NCI-H526 (cell line): ENCODE results near the gene TVP23A.
"Not testable (repeated sequence)": the region's sequence is repeated elsewhere in the genome, so short reads cannot be mapped to it uniquely, and the experiment has no call there.

Source experiments
- DNase-seq, 2 experiments: peaks; one replicate each; lab custom pipeline; 2025; lab: John Stamatoyannopoulos, UW

The TVP23A gene

GRCh38 chr16:10745841-10746240 is 72.8 kb downstream of the TVP23A start:
- DNase-seq, result no peak

GRCh38 chr16:10744370-10745030 is 74.1 kb downstream of the TVP23A start:
- no peak for DNase-seq

GRCh38 chr16:10743610-10744369 is 74.8 kb downstream of the TVP23A start, which contains the start of gene NUBP1:
Gene NUBP1 (plus strand): TSS chr16:10743842. CDS start chr16:10743864, 22 bp downstream.
- DNase-seq, result peak; percentile 98 to 100

- DNase-seq, result no peak
Observed at GRCh38 chr16:10743227-10743609, 75.4 kb downstream of the TVP23A start.

GRCh38 chr16:10741844-10742243 is 76.8 kb downstream of the TVP23A start:
- DNase-seq, result no peak

- not testable (repeated sequence) for DNase-seq
Observed at GRCh38 chr16:10741249-10741648, 77.3 kb downstream of the TVP23A start.

- no peak for DNase-seq
Observed at GRCh38 chr16:10740845-10741208, 77.8 kb downstream of the TVP23A start.

GRCh38 chr16:10740000-10740844 is 78.4 kb downstream of the TVP23A start:
- no peak for DNase-seq

GRCh38 chr16:10738231-10739077 is 80.1 kb downstream of the TVP23A start:
- no peak for DNase-seq

GRCh38 chr16:10737068-10737625 is 81.4 kb downstream of the TVP23A start:
- peak; percentile 43 to 85 for DNase-seq

- DNase-seq, result peak in 1 of 2 experiments; percentile 18
Observed at GRCh38 chr16:10731790-10732189, 86.8 kb downstream of the TVP23A start.

- no peak for DNase-seq
Observed at GRCh38 chr16:10729104-10730048, 89.2 kb downstream of the TVP23A start.

- DNase-seq, result no peak
Observed at GRCh38 chr16:10728003-10728887, 90.3 kb downstream of the TVP23A start.
